ENCODE data around the gene RPGRIP1. TPM values are rescaled to one million over a fixed set of nuclear protein-coding genes. Genes with fewer than 3 reads are reported as not detected.

The RPGRIP1 gene
- total and polyA plus RNA-seq, 9 of the 15 experiments (the other 6 are each of a cell fraction or from before 2014, with no cell fraction given) = 0.47 to 0.95 (median 0.65) TPM; not detected in 1

GRCh38 chr14:21255385-21256101 lies 24.3 kb upstream of the RPGRIP1 start:
- no peak overlapping the region for H2AFZ ChIP-seq (ENCODE audit: low read depth, low read length)
- peaks cover 30% of the 10 kb centered on the region for H4K20me1 ChIP-seq (replicated peaks; ENCODE audit: control insufficient read depth, insufficient read depth, low read length)
- TF ChIP-seq RBM17 (IDR thresholded peaks at IDR 0.05; ENCODE audit: borderline replicate concordance, low read depth, low read length) (no peak), SFPQ (IDR thresholded peaks at IDR 0.05; ENCODE audit: low read depth, low read length) (no peak), NR0B1 (IDR thresholded peaks at IDR 0.05; ENCODE audit: partially characterized antibody) (no peak), ZFP91 (CRISPR knock-in tag; IDR thresholded peaks at IDR 0.05) (no peak), NFATC3 (IDR thresholded peaks at IDR 0.05) (no peak), ZNF316 (IDR thresholded peaks at IDR 0.05) (no peak), ZNF347 (CRISPR knock-in tag; IDR thresholded peaks at IDR 0.05; ENCODE audit: low read depth) (no peak), NFRKB (IDR thresholded peaks at IDR 0.05; ENCODE audit: low read depth) (no peak), NFIX (CRISPR knock-in tag; IDR thresholded peaks at IDR 0.05; ENCODE audit: low read depth) (no peak), ZFP1 (CRISPR knock-in tag; IDR thresholded peaks at IDR 0.05) (no peak), TCF7 (IDR thresholded peaks at IDR 0.05; ENCODE audit: borderline replicate concordance) (no peak), NCOA2 (IDR thresholded peaks at IDR 0.05; ENCODE audit: partially characterized antibody in 2 of 2) (no peak), ZKSCAN1 (IDR thresholded peaks at IDR 0.05; ENCODE audit: low read depth, low read length) (no peak), PCBP1 (IDR thresholded peaks at IDR 0.05; ENCODE audit: low read depth, low read length, poor library complexity, severe bottlenecking) (no peak), NR2C2 (CRISPR knock-in tag; IDR thresholded peaks at IDR 0.05) (no peak), NR2C2 (tag; IDR thresholded peaks at IDR 0.05) (no peak)
- H3K4me1 ChIP-seq (replicated peaks in 1 of 2; ENCODE audit: control insufficient read depth in 2 of 2, insufficient read depth in 2 of 2, low read length in 2 of 2) = peaks cover 4% of the 10 kb centered on the region in 2 experiments; a peak in 3 of 5 replicates
- no TSS peak for BruUV-seq (replicated peaks)
- no peaks in the 10 kb centered on the region for H3K27me3 ChIP-seq (ENCODE audit: control insufficient read depth in 2 of 2, insufficient read depth in 2 of 2, low read length in 2 of 2)
- H3K9me3 ChIP-seq (replicated peaks; ENCODE audit: control insufficient read depth, insufficient read depth, low read depth, low read length) = no peaks in the 10 kb centered on the region
- 65% methylated on average over 4 of the region's 4 CpGs for WGBS (ENCODE audit: insufficient coverage, low coverage, missing lambda C conversion rate)
- DNase-seq (ENCODE audit: extremely low read depth in 1 of 4, low spot score in 3 of 4) (no peak), FAIRE-seq (no peak), ATAC-seq (peak; percentile 3; the same call in 2 of the 3 replicates)
- POLR2A ChIA-PET = interaction anchor here (0.6 to 6.1 kb wide), 10 partner anchors 9 to 192 kb away, joined by 3 to 58 read pairs (median 3); no protein-coding TSS in a partner anchor
- in situ Hi-C loops (cut with MboI) (no loop called here), intact Hi-C loops (cut with micrococcal nuclease) (no loop called here)
- no peak overlapping the region; the same call in 2 of the 3 replicates for H3K27ac ChIP-seq (ENCODE audit: extremely low read depth, low read depth, low read length)
- peaks cover 99% of the 10 kb centered on the region for H3K79me2 ChIP-seq (ENCODE audit: control insufficient read depth, insufficient read depth, low read length)
- peaks cover 86% of the 10 kb centered on the region for H3K36me3 ChIP-seq (ENCODE audit: control insufficient read depth, insufficient read depth, low read length)
- CTCF ChIA-PET (ENCODE audit: low intra/inter-chr PET ratio) = no interaction called here
- H3K4me2 ChIP-seq (ENCODE audit: insufficient read depth, low read length) = no peak overlapping the region
- H3K4me3 ChIP-seq = no peak overlapping the region
- H3K9me1 ChIP-seq (ENCODE audit: control insufficient read depth, insufficient read depth, low read length) = no peaks in the 10 kb centered on the region
- H3K9ac ChIP-seq (ENCODE audit: insufficient read depth in 1 of 2, low read depth in 2 of 2, low read length in 2 of 2) = no peak overlapping the region
